ENCODE measurements around the gene ARPP19. TPM values are rescaled to one million over a fixed set of nuclear protein-coding genes. Genes with fewer than 3 reads are reported as not detected.

Gene ARPP19
- total RNA-seq, 1 experiment from 2014 or later, result 118 TPM

DNA sequence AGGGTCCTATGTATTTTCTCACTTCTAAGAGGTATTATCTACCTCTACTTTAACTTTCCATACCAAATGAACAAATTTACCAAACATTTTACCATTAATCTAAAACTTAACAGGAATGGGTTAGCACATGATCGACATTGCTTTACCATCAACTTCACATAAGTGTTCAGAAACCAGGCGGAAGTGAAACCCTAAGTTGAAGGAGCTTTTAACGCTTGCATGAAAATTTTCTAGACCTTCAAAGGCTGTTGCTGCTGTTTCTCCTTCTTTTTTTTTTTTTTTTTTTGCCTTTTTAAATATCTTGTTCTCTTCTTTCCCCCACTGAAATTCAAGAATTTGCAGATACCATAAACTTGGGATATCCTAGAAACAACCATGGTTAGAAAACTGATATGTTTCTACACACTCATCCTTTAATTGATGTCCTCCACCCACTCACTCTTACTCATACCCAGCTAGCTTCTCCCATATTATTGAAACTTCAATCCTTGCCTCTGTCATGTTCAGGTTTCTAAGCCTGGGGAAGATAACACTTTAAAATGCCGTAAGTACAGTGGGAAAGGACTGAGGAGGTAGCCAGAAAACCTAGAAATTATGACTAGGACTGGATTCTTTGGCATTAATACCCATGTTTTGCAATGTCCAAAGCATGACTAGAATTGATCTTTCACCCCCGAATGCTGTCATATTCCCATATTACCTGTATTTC, 64.9 kb downstream of the ARPP19 start:
- Histone ChIP-seq H3K79me2 (ENCODE audit: low read length) (peaks cover 89% of the 10 kb centered on the region), H3K4me3 (ENCODE audit: low read length) (peak overlapping the region; percentile 26), H3K4me2 (ENCODE audit: low read depth, low read length, poor library complexity, severe bottlenecking) (peak overlapping the region; percentile 65), H4K20me1 (ENCODE audit: insufficient read depth, low read depth, low read length) (no peaks in the 10 kb centered on the region), H3K27ac (ENCODE audit: low read length) (peak overlapping the region; percentile 85), H2AFZ (ENCODE audit: low read length) (peak overlapping the region; percentile 73), H3K9me3 (ENCODE audit: low read length) (no peaks in the 10 kb centered on the region), H3K9me2 (replicated peaks; ENCODE audit: insufficient read depth, low read length) (no peaks in the 10 kb centered on the region), H3K27me3 (ENCODE audit: low read length) (no peaks in the 10 kb centered on the region), H3K4me1 (ENCODE audit: low read length) (peaks cover 49% of the 10 kb centered on the region), H3K9ac (ENCODE audit: low read length) (peak overlapping the region; percentile 51), H3K36me3 (ENCODE audit: insufficient read depth, low read length) (no peaks in the 10 kb centered on the region)
- peak; percentile 91 for DNase-seq

DNA sequence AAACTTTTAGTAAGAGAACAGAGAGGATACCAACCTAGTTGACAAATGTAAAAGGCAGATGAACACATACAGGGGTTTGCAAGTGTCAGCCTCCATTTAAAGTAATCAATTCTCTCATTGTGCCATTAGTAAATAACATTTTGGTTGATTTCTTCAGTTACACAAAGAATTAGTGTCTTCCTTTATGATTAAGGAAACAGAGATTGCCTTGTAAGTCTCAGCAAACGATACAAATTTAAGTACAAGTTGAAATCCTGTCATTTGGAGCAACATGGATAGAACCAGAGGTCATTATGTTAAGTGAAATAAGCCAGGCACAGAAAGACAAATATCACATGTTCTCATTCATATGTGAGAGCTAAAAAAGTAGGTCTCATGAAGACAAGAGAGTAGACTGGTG, 66.2 kb downstream of the ARPP19 start:
- no peak overlapping the region for H2AFZ ChIP-seq (ENCODE audit: low read length)
- H3K27me3 ChIP-seq (ENCODE audit: low read length), result no peaks in the 10 kb centered on the region
- H3K79me2 ChIP-seq (ENCODE audit: low read length), result peaks cover 88% of the 10 kb centered on the region
- H3K9me2 ChIP-seq (replicated peaks; ENCODE audit: insufficient read depth, low read length), result no peaks in the 10 kb centered on the region
- no peaks in the 10 kb centered on the region for H4K20me1 ChIP-seq (ENCODE audit: insufficient read depth, low read depth, low read length)
- H3K4me1 ChIP-seq (ENCODE audit: low read length), result peaks cover 46% of the 10 kb centered on the region
- H3K4me2 ChIP-seq (ENCODE audit: low read depth, low read length, poor library complexity, severe bottlenecking), result no peak overlapping the region
- peak overlapping the region; percentile 85 for H3K27ac ChIP-seq (ENCODE audit: low read length)
- no peak overlapping the region for H3K9ac ChIP-seq (ENCODE audit: low read length)
- DNase-seq, result no peak
- H3K4me3 ChIP-seq (ENCODE audit: low read length), result no peak overlapping the region
- H3K36me3 ChIP-seq (ENCODE audit: insufficient read depth, low read length), result no peaks in the 10 kb centered on the region
- H3K9me3 ChIP-seq (ENCODE audit: low read length), result no peaks in the 10 kb centered on the region

DNA sequence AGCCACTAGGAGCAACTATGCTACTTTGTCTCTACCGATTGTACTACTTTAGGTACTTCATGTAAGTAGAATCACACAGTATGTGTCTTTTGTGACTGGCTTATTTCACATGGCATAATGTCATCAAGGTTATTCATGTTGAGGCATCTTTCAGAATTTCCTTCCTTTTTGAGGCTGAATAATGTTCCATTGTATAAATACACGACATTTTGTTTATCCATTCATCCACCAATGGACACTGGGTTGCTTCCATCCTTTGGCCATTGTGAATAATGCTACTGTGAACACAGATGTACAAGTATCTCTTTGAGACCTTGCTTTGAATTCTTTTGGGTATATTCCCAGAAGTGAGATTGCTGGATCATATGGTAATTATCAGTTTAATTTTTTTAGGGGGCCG, 69.3 kb downstream of the ARPP19 start:
- no peak overlapping the region for H3K9ac ChIP-seq (ENCODE audit: low read length)
- peaks cover 46% of the 10 kb centered on the region for H3K4me1 ChIP-seq (ENCODE audit: low read length)
- no peak overlapping the region for H2AFZ ChIP-seq (ENCODE audit: low read length)
- H3K79me2 ChIP-seq (ENCODE audit: low read length), result peaks cover 86% of the 10 kb centered on the region
- H3K36me3 ChIP-seq (ENCODE audit: insufficient read depth, low read length), result no peaks in the 10 kb centered on the region
- no peaks in the 10 kb centered on the region for H3K9me3 ChIP-seq (ENCODE audit: low read length)
- H3K27ac ChIP-seq (ENCODE audit: low read length), result no peak overlapping the region
- H3K27me3 ChIP-seq (ENCODE audit: low read length), result no peaks in the 10 kb centered on the region
- H4K20me1 ChIP-seq (ENCODE audit: insufficient read depth, low read depth, low read length), result no peaks in the 10 kb centered on the region
- no peak overlapping the region for H3K4me3 ChIP-seq (ENCODE audit: low read length)
- H3K9me2 ChIP-seq (replicated peaks; ENCODE audit: insufficient read depth, low read length), result no peaks in the 10 kb centered on the region
- no peak overlapping the region for H3K4me2 ChIP-seq (ENCODE audit: low read depth, low read length, poor library complexity, severe bottlenecking)
- no peak for DNase-seq

DNA sequence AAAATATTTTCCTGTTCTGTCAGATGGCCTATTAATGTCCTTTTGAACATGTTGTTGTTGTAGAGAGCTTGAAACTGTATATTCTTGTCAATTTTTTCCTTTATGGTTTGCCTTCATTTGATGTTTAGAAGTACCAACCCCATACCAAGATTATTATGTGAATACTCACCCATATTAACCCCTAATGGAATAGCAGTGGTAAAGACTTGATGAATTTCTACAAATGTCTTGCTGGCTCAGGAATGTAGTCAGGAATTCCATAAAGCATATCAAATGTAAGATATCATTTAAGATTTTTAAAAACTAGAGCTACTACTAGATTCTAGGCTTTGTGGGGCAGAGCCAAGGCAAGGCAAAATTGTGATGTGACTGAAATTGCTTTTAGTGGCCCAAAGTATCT, 70.1 kb downstream of the ARPP19 start:
- DNase-seq, result no peak
- H3K36me3 ChIP-seq (ENCODE audit: insufficient read depth, low read length), result no peaks in the 10 kb centered on the region
- H3K9me3 ChIP-seq (ENCODE audit: low read length), result no peaks in the 10 kb centered on the region
- no peaks in the 10 kb centered on the region for H3K27me3 ChIP-seq (ENCODE audit: low read length)
- no peak overlapping the region for H3K4me2 ChIP-seq (ENCODE audit: low read depth, low read length, poor library complexity, severe bottlenecking)
- no peak overlapping the region for H3K4me3 ChIP-seq (ENCODE audit: low read length)
- H3K9ac ChIP-seq (ENCODE audit: low read length), result no peak overlapping the region
- peaks cover 38% of the 10 kb centered on the region for H3K4me1 ChIP-seq (ENCODE audit: low read length)
- H3K27ac ChIP-seq (ENCODE audit: low read length), result no peak overlapping the region
- peaks cover 87% of the 10 kb centered on the region for H3K79me2 ChIP-seq (ENCODE audit: low read length)
- H4K20me1 ChIP-seq (ENCODE audit: insufficient read depth, low read depth, low read length), result no peaks in the 10 kb centered on the region
- H3K9me2 ChIP-seq (replicated peaks; ENCODE audit: insufficient read depth, low read length), result no peaks in the 10 kb centered on the region
- no peak overlapping the region for H2AFZ ChIP-seq (ENCODE audit: low read length)

Other genes with a start within 250 kb of the ARPP19 start
- 34.8 and 50.1 TPM in 2 replicates for gene MYO5A, start 40.1 kb downstream of the ARPP19 start, total RNA-seq (2014; rRNA removed; shearing (Covaris generic); ENCODE audit: low replicate concordance)
- gene ATOSA, start 110.4 kb upstream of the ARPP19 start, total RNA-seq (2014; rRNA removed; shearing (Covaris generic); ENCODE audit: low replicate concordance), result 107 and 255 TPM in 2 replicates
- 0.14 and 0.45 TPM in 2 replicates for gene ONECUT1, start 221.3 kb upstream of the ARPP19 start, total RNA-seq (2014; rRNA removed; shearing (Covaris generic); ENCODE audit: low replicate concordance)

Measured in Karpas-422 (cell line).